ENCODE results near the gene HTRA3.
"Not testable (repeated sequence)": the region's sequence is repeated elsewhere in the genome, so short reads cannot be mapped to it uniquely, and the experiment has no call there.

Gene HTRA3

DNA sequence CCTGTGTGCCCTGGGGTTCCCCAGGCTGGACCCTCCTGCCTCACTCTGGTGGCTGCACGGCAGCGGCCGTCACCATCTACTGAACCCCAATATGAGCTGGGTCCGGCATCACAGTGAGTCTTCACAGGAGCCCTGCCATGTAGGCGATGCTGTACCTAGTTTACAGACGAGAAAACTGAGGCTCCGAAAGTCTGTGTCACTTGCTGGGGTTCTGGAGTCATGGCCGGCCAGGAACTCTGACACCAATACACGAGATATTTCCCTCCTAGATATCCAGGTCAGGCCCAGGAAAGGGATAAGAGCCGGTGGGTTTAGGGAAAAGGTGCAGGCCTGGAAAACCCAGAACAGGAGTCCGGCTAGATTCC is 74.4 kb downstream of the HTRA3 start:
- Histone ChIP-seq H3K9ac (ENCODE audit: low read length in 2 of 2) (peak overlapping the region; percentile 5 to 17), H3K27ac (ENCODE audit: low read length) (no peak overlapping the region), H3K9me3 (ENCODE audit: control insufficient read depth in 2 of 2, low read length in 2 of 2) (no peaks in the 10 kb centered on the region), H3K27me3 (ENCODE audit: control insufficient read depth in 1 of 2, insufficient read depth in 2 of 2, low read length in 2 of 2) (no peaks in the 10 kb centered on the region), H3K4me3 (ENCODE audit: low read length in 2 of 2) (no peak overlapping the region), H3K4me1 (ENCODE audit: control insufficient read depth, insufficient read depth, low read length) (peaks cover 28% of the 10 kb centered on the region), H3K36me3 (ENCODE audit: control insufficient read depth in 2 of 2, insufficient read depth in 2 of 2, low read length in 2 of 2) (no peaks in the 10 kb centered on the region)

DNA sequence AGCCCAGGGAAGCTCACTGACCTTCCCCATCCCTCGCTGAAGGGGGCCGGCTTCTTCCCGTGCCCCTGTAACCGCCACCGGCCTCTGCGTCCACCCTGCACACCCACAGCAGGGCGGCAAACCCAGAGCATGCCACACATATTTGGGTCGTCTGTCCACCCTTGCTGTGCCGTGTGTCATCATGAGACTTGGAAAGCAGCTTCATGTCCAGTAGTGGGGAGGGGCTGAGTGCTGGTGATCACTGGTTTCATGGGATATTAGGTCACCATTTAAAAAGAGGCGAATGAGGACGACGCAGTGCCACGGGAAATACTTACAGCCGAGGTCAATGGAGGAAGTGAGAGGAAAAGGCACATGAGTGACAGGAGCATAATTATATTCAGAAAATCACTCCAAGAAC is 74.8 kb downstream of the HTRA3 start:
- Histone ChIP-seq H3K9me3 (ENCODE audit: control insufficient read depth in 2 of 2, low read length in 2 of 2) (no peaks in the 10 kb centered on the region), H3K9ac (ENCODE audit: low read length in 2 of 2) (no peak overlapping the region), H3K4me1 (ENCODE audit: control insufficient read depth, insufficient read depth, low read length) (peaks cover 28% of the 10 kb centered on the region), H3K27me3 (ENCODE audit: control insufficient read depth in 1 of 2, insufficient read depth in 2 of 2, low read length in 2 of 2) (no peaks in the 10 kb centered on the region), H3K27ac (ENCODE audit: low read length) (no peak overlapping the region), H3K4me3 (ENCODE audit: low read length in 2 of 2) (no peak overlapping the region), H3K36me3 (ENCODE audit: control insufficient read depth in 2 of 2, insufficient read depth in 2 of 2, low read length in 2 of 2) (no peaks in the 10 kb centered on the region)

DNA sequence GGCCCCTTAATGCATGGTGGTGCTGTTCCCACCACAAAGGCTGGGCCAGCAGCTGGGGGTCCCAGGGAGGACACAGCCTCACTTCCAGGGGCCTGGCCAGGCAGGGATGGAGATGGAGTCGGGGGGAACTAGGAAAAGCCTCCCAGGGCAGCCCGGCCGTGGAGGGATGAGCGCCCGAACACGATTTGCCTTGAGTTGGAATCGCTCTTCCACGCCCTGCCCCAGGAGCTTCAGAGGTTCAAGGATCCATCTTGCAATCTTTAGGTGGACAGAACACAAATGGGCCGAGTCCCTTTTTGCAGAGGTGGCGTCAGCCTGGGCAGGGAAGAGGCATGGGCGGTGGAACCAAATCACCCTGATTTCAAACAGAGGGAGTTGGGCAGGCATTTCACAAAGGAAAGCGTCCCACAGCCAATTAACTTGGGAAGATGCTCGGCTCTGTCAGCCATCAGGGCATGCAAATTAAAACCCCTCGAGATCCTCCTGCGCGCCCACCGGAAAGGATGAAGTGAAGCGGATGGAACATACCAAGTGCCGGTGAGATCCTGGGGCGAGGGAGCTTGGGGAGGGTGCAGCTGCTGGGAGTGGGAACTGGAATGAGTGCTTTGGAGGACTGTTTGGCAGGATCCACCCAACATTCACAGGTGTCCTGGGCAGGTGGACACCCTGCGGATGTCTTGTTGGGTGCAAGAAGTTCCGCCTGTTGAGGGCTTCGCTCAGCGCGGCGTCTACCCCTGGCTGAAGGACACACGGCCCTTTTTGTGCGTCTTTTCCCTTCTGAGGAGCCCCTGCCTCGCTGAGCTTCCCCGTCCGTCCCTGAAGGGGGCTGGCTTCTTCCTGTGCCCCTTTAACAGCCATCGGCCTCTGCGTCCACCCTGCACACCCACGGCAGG is 75.7 kb downstream of the HTRA3 start:
- Histone ChIP-seq H3K4me1 (ENCODE audit: control insufficient read depth, insufficient read depth, low read length) (peaks cover 26% of the 10 kb centered on the region), H3K36me3 (ENCODE audit: control insufficient read depth in 2 of 2, insufficient read depth in 2 of 2, low read length in 2 of 2) (no peaks in the 10 kb centered on the region), H3K27ac (ENCODE audit: low read length) (no peak overlapping the region), H3K27me3 (ENCODE audit: control insufficient read depth in 1 of 2, insufficient read depth in 2 of 2, low read length in 2 of 2) (no peaks in the 10 kb centered on the region), H3K9me3 (ENCODE audit: control insufficient read depth in 2 of 2, low read length in 2 of 2) (no peaks in the 10 kb centered on the region), H3K9ac (ENCODE audit: low read length in 2 of 2) (no peak overlapping the region), H3K4me3 (ENCODE audit: low read length in 2 of 2) (no peak overlapping the region)

DNA sequence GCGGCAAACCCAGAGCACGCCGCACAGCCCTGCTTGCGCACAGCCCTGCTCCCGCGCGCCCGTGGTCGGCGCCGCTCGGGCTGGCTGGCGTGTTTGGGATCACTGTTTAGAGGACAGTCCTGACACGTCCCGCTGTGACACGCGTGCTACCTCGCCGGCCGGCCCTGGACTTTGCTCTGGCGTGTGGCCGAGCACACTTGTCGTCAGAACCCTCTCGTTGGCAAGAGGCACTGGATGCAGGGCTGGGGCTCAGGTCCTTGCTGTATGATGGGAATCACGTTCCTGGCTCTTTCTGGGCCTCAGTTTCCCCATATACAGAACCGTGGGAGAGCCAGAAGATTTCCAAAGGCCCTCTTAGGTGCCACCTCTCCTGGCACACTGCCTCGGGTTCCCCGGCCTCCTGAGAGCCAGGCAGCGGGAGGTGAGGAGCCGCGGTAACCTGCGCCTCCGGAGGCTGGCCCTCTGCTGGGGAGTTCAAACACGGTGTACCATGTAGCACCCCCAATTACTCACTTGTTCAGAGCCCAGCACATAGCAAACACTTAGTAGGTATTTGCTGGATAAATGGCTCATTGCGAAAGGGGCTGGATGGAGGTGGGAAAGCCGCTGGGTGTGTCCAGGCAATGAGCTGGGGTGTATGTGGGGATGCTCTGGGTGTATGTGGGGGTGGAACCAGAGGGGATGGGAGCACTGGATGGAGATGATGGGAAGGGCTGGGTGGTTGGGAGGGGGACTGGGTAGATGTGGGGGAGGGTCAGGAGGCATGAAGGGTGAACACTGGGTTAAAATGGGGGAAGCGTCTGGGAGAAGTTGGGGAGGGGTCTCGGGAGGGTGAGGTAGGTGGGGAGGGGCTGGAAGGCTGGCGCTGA is 76.6 kb downstream of the HTRA3 start:
- no peak overlapping the region for H3K4me3 ChIP-seq (ENCODE audit: low read length in 2 of 2)
- no peaks in the 10 kb centered on the region for H3K36me3 ChIP-seq (ENCODE audit: control insufficient read depth in 2 of 2, insufficient read depth in 2 of 2, low read length in 2 of 2)
- no peak overlapping the region for H3K27ac ChIP-seq (ENCODE audit: low read length)
- no peak overlapping the region for H3K9ac ChIP-seq (ENCODE audit: low read length in 2 of 2)
- no peaks in the 10 kb centered on the region for H3K9me3 ChIP-seq (ENCODE audit: control insufficient read depth in 2 of 2, low read length in 2 of 2)
- no peaks in the 10 kb centered on the region for H3K27me3 ChIP-seq (ENCODE audit: control insufficient read depth in 1 of 2, insufficient read depth in 2 of 2, low read length in 2 of 2)
- H3K4me1 ChIP-seq (ENCODE audit: control insufficient read depth, insufficient read depth, low read length): peaks cover 17% of the 10 kb centered on the region

DNA sequence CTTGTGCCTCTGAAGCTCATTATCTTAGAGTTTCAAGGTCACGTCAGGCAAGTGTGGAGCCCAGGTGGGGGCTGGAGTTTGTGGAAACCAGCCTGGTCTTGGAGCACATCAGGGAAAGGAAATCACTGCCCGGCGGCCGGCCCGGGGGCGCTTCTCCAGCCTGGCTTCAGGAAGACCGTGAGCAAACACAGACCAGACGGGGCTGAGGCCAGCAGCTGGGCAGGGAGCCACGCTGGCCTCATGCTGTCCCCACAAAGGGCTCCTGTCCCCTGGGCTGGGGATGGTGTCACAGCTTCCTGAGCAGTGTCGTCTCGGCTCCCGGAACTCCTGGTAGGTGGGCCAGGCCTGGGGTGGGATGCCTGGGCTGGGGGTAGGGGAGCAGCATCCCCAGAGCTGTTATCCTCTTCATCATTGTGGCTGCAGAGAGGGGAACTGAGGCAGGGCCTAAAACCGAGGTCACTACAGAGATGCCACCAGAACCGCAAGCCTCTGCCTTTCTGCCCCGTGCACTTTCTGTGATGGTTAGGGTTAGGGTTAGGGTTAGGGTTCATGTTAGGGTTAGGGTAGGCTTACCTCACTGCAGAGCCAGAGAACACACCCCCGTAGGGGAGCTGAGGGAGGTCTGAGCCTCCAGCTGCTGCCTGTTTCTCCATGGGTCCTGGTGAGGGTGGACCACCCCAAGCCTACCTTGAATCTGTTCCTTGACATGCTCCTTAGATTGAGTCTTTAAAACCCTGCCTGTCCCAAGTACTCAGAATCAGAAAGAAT is 77.5 kb downstream of the HTRA3 start:
- Histone ChIP-seq H3K27me3 (ENCODE audit: control insufficient read depth in 1 of 2, insufficient read depth in 2 of 2, low read length in 2 of 2) (no peaks in the 10 kb centered on the region), H3K9ac (ENCODE audit: low read length in 2 of 2) (no peak overlapping the region), H3K9me3 (ENCODE audit: control insufficient read depth in 2 of 2, low read length in 2 of 2) (no peaks in the 10 kb centered on the region), H3K27ac (ENCODE audit: low read length) (no peak overlapping the region), H3K36me3 (ENCODE audit: control insufficient read depth in 2 of 2, insufficient read depth in 2 of 2, low read length in 2 of 2) (no peaks in the 10 kb centered on the region), H3K4me3 (ENCODE audit: low read length in 2 of 2) (no peak overlapping the region), H3K4me1 (ENCODE audit: control insufficient read depth, insufficient read depth, low read length) (peaks cover 13% of the 10 kb centered on the region)

DNA sequence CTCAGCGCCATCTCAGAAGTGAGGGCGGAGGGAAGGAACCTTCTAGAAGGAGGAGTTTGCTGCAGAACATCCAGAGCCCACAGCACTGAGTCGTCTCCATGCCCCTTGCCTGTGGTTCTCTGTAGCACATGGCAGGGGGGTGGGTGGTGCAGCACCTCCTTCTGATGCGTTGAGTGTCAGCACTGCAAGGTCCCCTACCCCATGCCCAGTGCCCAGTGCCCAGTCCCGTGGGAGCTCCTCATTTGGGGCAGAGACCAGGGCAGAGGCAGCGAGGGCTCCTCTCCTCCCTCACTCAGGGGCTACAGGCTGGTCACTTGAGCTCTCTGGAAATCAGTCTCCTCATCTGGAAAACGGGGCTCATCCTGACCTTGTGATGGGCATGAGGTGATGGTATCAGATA is 78.1 kb downstream of the HTRA3 start:
- Histone ChIP-seq H3K9ac (ENCODE audit: low read length in 2 of 2) (no peak overlapping the region), H3K4me3 (ENCODE audit: low read length in 2 of 2) (no peak overlapping the region), H3K27me3 (ENCODE audit: control insufficient read depth in 1 of 2, insufficient read depth in 2 of 2, low read length in 2 of 2) (no peaks in the 10 kb centered on the region), H3K27ac (ENCODE audit: low read length) (no peak overlapping the region), H3K36me3 (ENCODE audit: control insufficient read depth in 2 of 2, insufficient read depth in 2 of 2, low read length in 2 of 2) (no peaks in the 10 kb centered on the region), H3K9me3 (ENCODE audit: control insufficient read depth in 2 of 2, low read length in 2 of 2) (no peaks in the 10 kb centered on the region), H3K4me1 (ENCODE audit: control insufficient read depth, insufficient read depth, low read length) (peaks cover 19% of the 10 kb centered on the region)

DNA sequence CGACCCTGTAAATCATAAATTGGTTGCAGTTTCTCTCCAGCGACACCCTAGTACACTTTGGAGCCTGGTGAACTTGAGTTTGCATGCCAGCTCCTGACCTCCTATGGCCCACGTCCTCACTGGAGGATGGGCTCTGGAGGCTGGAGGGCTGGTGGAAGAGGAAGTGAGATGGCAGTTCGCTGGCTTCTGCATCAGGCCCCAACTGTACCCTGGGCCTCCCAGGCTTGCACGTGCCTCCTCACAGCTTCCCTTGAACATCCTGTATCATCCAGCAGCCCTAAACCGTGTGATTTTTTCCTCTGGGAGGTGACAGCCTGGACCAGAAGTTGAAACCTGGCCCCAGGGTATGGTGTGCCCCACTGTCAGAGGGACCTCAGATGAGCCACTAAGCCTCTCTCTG is 78.5 kb downstream of the HTRA3 start:
- H3K27me3 ChIP-seq (ENCODE audit: control insufficient read depth in 1 of 2, insufficient read depth in 2 of 2, low read length in 2 of 2): no peaks in the 10 kb centered on the region
- H3K4me1 ChIP-seq (ENCODE audit: control insufficient read depth, insufficient read depth, low read length): peaks cover 17% of the 10 kb centered on the region
- H3K27ac ChIP-seq (ENCODE audit: low read length): no peak overlapping the region
- no peak overlapping the region for H3K4me3 ChIP-seq (ENCODE audit: low read length in 2 of 2)
- no peaks in the 10 kb centered on the region for H3K9me3 ChIP-seq (ENCODE audit: control insufficient read depth in 2 of 2, low read length in 2 of 2)
- H3K36me3 ChIP-seq (ENCODE audit: control insufficient read depth in 2 of 2, insufficient read depth in 2 of 2, low read length in 2 of 2): no peaks in the 10 kb centered on the region
- no peak overlapping the region for H3K9ac ChIP-seq (ENCODE audit: low read length in 2 of 2)

DNA sequence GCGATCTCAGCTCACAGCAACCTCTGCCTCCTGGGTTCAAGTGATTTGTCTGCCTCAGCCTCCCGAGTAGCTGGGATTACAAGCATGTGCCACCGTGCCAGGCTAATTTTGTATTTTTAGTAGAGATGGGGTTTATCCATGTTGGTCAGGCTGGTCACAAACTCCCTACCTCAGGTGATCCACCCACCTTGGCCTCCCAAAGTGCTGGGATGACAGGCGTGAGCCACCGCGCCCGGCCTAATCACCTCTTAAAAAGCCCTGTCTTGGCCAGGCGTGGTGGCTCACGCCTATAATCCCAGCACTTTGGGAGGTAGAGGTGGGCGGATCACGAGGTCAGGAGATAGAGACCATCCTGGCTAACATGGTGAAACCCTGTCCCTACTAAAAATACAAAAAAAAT is 79.7 kb downstream of the HTRA3 start:
- not testable (repeated sequence) for H3K4me3 ChIP-seq (ENCODE audit: low read length in 2 of 2); H3K27me3 ChIP-seq (ENCODE audit: control insufficient read depth in 1 of 2, insufficient read depth in 2 of 2, low read length in 2 of 2); H3K36me3 ChIP-seq (ENCODE audit: control insufficient read depth in 2 of 2, insufficient read depth in 2 of 2, low read length in 2 of 2); H3K4me1 ChIP-seq (ENCODE audit: control insufficient read depth, insufficient read depth, low read length); H3K27ac ChIP-seq (ENCODE audit: low read length); H3K9ac ChIP-seq (ENCODE audit: low read length in 2 of 2); H3K9me3 ChIP-seq (ENCODE audit: control insufficient read depth in 2 of 2, low read length in 2 of 2)

DNA sequence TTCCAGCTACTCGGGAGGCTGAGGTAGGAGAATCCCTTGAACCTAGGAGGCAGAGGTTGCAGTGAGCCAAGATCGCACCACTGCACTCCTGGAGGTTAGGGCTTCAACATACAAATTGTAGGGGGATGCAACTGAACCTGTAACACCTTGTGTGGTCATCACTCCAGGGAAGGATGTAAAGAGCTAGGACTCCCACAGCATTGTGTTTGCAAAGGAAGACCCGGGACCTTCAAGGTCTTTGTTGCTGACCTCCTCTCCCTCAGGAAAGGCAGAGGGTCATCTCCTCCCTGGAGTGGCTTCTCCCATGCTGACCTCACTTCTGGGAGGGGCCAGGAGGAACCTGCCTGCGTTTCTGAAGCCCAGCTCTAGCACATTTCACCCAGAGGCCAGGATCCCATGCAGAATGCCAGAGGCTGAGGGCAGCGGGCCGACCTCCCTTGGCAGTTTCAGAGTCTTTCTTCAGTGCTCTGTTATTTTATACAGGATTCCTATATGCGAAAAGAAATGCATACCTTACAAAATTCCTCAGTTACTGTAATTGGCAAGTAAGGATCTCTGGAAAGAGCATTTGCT is 80.2 kb downstream of the HTRA3 start:
- peaks cover 9% of the 10 kb centered on the region for H3K4me1 ChIP-seq (ENCODE audit: control insufficient read depth, insufficient read depth, low read length)
- H3K27me3 ChIP-seq (ENCODE audit: control insufficient read depth in 1 of 2, insufficient read depth in 2 of 2, low read length in 2 of 2): no peaks in the 10 kb centered on the region
- no peaks in the 10 kb centered on the region for H3K36me3 ChIP-seq (ENCODE audit: control insufficient read depth in 2 of 2, insufficient read depth in 2 of 2, low read length in 2 of 2)
- H3K9ac ChIP-seq (ENCODE audit: low read length in 2 of 2): no peak overlapping the region
- no peak overlapping the region for H3K4me3 ChIP-seq (ENCODE audit: low read length in 2 of 2)
- H3K27ac ChIP-seq (ENCODE audit: low read length): no peak overlapping the region
- no peaks in the 10 kb centered on the region for H3K9me3 ChIP-seq (ENCODE audit: control insufficient read depth in 2 of 2, low read length in 2 of 2)

DNA sequence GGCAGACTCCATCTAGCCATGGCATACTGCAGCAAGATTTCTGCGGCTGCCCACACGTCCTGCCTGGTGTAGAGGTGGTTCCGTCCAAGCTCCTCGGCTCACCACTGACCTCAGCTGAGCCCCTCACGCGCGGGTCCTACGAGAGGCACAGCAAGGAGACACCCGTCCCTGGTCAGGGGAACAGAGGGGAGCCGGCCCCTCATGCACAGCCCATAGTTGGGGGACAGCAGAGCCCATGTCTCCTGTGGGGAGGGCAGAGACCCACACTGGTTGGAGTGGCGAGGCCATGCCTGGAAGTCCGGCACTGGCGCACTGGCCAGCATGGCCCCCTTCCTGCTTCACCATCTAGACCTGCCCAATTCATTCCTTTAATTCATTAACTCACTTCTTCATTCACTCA is 80.8 kb downstream of the HTRA3 start:
- H3K9me3 ChIP-seq (ENCODE audit: control insufficient read depth in 2 of 2, low read length in 2 of 2): no peaks in the 10 kb centered on the region
- H3K4me3 ChIP-seq (ENCODE audit: low read length in 2 of 2): no peak overlapping the region
- no peak overlapping the region for H3K9ac ChIP-seq (ENCODE audit: low read length in 2 of 2)
- H3K4me1 ChIP-seq (ENCODE audit: control insufficient read depth, insufficient read depth, low read length): peaks cover 9% of the 10 kb centered on the region
- no peaks in the 10 kb centered on the region for H3K27me3 ChIP-seq (ENCODE audit: control insufficient read depth in 1 of 2, insufficient read depth in 2 of 2, low read length in 2 of 2)
- H3K27ac ChIP-seq (ENCODE audit: low read length): no peak overlapping the region
- H3K36me3 ChIP-seq (ENCODE audit: control insufficient read depth in 2 of 2, insufficient read depth in 2 of 2, low read length in 2 of 2): no peaks in the 10 kb centered on the region

Data from stomach smooth muscle (tissue), 2 donors.